Smooth muscle cell (in vitro differentiated cells): Measurements from ENCODE around the gene OARD1. TPM values are rescaled to one million over a fixed set of nuclear protein-coding genes. Genes with fewer than 3 reads are reported as not detected.

Experiments
- DNase-seq: peaks from one replicate; lab custom pipeline; 2025; ENCODE audit not compliant: unreplicated experiment; lab: John Stamatoyannopoulos, UW
- H2AFZ ChIP-seq: fragments of 200-600 bp; sonication (generic); 2 replicates; pipeline ENCODE4 v1.6.0; 2016; ENCODE audit warnings: antibody characterized with exemption, low read depth, mild to moderate bottlenecking
- H3F3A ChIP-seq: fragments of 200-600 bp; sonication (generic); 2 replicates; pipeline ENCODE4 v1.6.0; 2017; ENCODE audit warnings: antibody characterized with exemption, low read depth
- H3K27ac ChIP-seq: fragments of 200-600 bp; sonication (generic); 2 replicates; pipeline ENCODE4 v1.5.1; 2016; ENCODE audit warnings: low read depth, mild to moderate bottlenecking
- H3K27me3 ChIP-seq: fragments of 200-600 bp; sonication (generic); 2 replicates; pipeline ENCODE4 v1.6.1; 2016; ENCODE audit warnings: low read depth, mild to moderate bottlenecking
- H3K36me3 ChIP-seq: fragments of 200-600 bp; sonication (generic); 2 replicates; pipeline ENCODE4 v1.5.1; 2016; ENCODE audit warnings: low read depth
- H3K4me1 ChIP-seq: fragments of 200-600 bp; sonication (generic); 2 replicates; pipeline ENCODE4 v1.5.1; 2016; ENCODE audit warnings: low read depth
- H3K4me2 ChIP-seq: fragments of 200-600 bp; sonication (generic); 2 replicates; pipeline ENCODE4 v1.6.0; 2016; ENCODE audit warnings: mild to moderate bottlenecking
- H3K4me3 ChIP-seq: fragments of 200-600 bp; sonication (generic); 2 replicates; pipeline ENCODE4 v1.5.1; 2016; ENCODE audit warnings: mild to moderate bottlenecking
- H3K79me2 ChIP-seq: fragments of 200-600 bp; sonication (generic); 2 replicates; pipeline ENCODE4 v1.6.0; 2016; ENCODE audit warnings: low read depth, mild to moderate bottlenecking
- H3K9ac ChIP-seq: fragments of 200-600 bp; sonication (generic); 2 replicates; pipeline ENCODE4 v1.6.0; 2016; ENCODE audit warnings: low read depth
- H3K9me3 ChIP-seq: fragments of 200-600 bp; sonication (generic); replicated peaks from 2 replicates; pipeline ENCODE4 v1.5.1; 2016; ENCODE audit warnings: low read depth
- H4K20me1 ChIP-seq: fragments of 200-600 bp; sonication (generic); 2 replicates; pipeline ENCODE4 v1.6.0; 2016; ENCODE audit warnings: low read depth
- WGBS: methylation state at CpG from one replicate; pipeline ENCODE4 v1.1.7; 2016; ENCODE audit warnings: low lambda C conversion rate; 5-methylcytosine and 5-hydroxymethylcytosine counted together
- polyA plus RNA-seq: library from polyadenylated mRNA; unstranded; fragments of >200 nt; fragmentation: Nextera tagmentation; extraction: Ambion mirVana; gene quantifications from 2 replicates; pipeline ENCODE4 v1.2.1, GENCODE V29; 2016
- total RNA-seq: library from RNA; depleted of rRNA; stranded (reverse); fragments of >200 nt; gene quantifications from 2 replicates; pipeline ENCODE4 v1.2.3, GENCODE V29; 2014
- TF ChIP-seq, protein P1 (sequence below): fragments of 200-600 bp; sonication (generic); IDR thresholded peaks from 2 replicates; pipeline ENCODE4 v1.5.1; 2017; ENCODE audit warnings: borderline replicate concordance, mild to moderate bottlenecking, antibody characterized with exemption; ENCODE audit not compliant: insufficient read depth, poor library complexity, severe bottlenecking

OARD1 gene
- total and polyA plus RNA-seq, 2 experiments from 2014 or later, result 15.0 to 21.2 TPM

GRCh38 chr6:41040101-41040939, 31.8 kb downstream of the OARD1 start:
- TF ChIP-seq, protein P1, sequence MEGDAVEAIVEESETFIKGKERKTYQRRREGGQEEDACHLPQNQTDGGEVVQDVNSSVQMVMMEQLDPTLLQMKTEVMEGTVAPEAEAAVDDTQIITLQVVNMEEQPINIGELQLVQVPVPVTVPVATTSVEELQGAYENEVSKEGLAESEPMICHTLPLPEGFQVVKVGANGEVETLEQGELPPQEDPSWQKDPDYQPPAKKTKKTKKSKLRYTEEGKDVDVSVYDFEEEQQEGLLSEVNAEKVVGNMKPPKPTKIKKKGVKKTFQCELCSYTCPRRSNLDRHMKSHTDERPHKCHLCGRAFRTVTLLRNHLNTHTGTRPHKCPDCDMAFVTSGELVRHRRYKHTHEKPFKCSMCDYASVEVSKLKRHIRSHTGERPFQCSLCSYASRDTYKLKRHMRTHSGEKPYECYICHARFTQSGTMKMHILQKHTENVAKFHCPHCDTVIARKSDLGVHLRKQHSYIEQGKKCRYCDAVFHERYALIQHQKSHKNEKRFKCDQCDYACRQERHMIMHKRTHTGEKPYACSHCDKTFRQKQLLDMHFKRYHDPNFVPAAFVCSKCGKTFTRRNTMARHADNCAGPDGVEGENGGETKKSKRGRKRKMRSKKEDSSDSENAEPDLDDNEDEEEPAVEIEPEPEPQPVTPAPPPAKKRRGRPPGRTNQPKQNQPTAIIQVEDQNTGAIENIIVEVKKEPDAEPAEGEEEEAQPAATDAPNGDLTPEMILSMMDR, result no peak
- no peak overlapping the region for H2AFZ ChIP-seq

GRCh38 chr6:41039060-41039998, 32.8 kb downstream of the OARD1 start, which contains the start of gene UNC5CL:
UNC5CL (minus strand) TSS chr6:41039221; CDS start chr6:41035074, 4,147 bp downstream.
- Histone ChIP-seq H3K4me3 (peak within 1 kb of the TSS; percentile 14), H3K9me3 (no peaks in the 10 kb centered on the region), H3K36me3 (no peaks in the 10 kb centered on the region), H4K20me1 (no peaks in the 10 kb centered on the region), H3K4me1 (no peaks in the 10 kb centered on the region), H3K9ac (no peak within 1 kb of the TSS), H3F3A (no peaks in the 10 kb centered on the region), H3K79me2 (no peaks in the 10 kb centered on the region), H3K4me2 (no peak within 1 kb of the TSS), H3K27me3 (no peaks in the 10 kb centered on the region), H3K27ac (no peak within 1 kb of the TSS), H2AFZ (no peak within 1 kb of the TSS)
- DNase-seq, result no peak
- TF ChIP-seq, protein P1, result peak; percentile 68
- WGBS, result 73% methylated on average over 10 of the region's 10 CpGs

More at GRCh38 chr6:41040101-41040939, 31.8 kb downstream of the OARD1 start:
- Histone ChIP-seq H3K36me3 (no peaks in the 10 kb centered on the region), H4K20me1 (no peaks in the 10 kb centered on the region), H3K79me2 (no peaks in the 10 kb centered on the region), H3K9ac (no peak overlapping the region), H3K9me3 (no peaks in the 10 kb centered on the region), H3K27ac (no peak overlapping the region), H3K4me1 (no peaks in the 10 kb centered on the region), H3K27me3 (no peaks in the 10 kb centered on the region), H3K4me2 (no peak overlapping the region), H3F3A (no peaks in the 10 kb centered on the region), H3K4me3 (no peak overlapping the region)
- WGBS, result 71% methylated on average over 6 of the region's 6 CpGs
- DNase-seq, result no peak

GRCh38 chr6:41038205-41038604, 34.0 kb downstream of the OARD1 start:
- no peak overlapping the region for H3K27ac ChIP-seq
- no peaks in the 10 kb centered on the region for H3K79me2 ChIP-seq
- H2AFZ ChIP-seq, result no peak overlapping the region
- no peak overlapping the region for H3K9ac ChIP-seq
- H3K4me2 ChIP-seq, result no peak overlapping the region
- H3K27me3 ChIP-seq, result no peaks in the 10 kb centered on the region
- H3K4me1 ChIP-seq, result no peaks in the 10 kb centered on the region
- peak overlapping the region; percentile 14 for H3K4me3 ChIP-seq
- H3K9me3 ChIP-seq, result no peaks in the 10 kb centered on the region
- no peaks in the 10 kb centered on the region for H3K36me3 ChIP-seq
- DNase-seq, result no peak
- 100% methylated on average over 3 of the region's 3 CpGs for WGBS
- H3F3A ChIP-seq, result no peaks in the 10 kb centered on the region
- H4K20me1 ChIP-seq, result no peaks in the 10 kb centered on the region
- TF ChIP-seq, protein P1, result no peak
